GM10248 (cell line): ENCODE results near the gene ABCA6.

ENCODE experiments used
- CTCF ChIA-PET: fragments of 300-600 bp; sonication (Branson Sonifier 250); formaldehyde crosslinking; extraction: SDS; loops from one replicate; lab custom pipeline; 2021; ENCODE audit warnings: antibody characterized with exemption; lab: Yijun Ruan, JAX
- POLR2A ChIA-PET: fragments of 350-650 bp; sonication (Branson Sonifier 250); formaldehyde crosslinking; extraction: SDS; loops from one replicate; lab custom pipeline; 2020; ENCODE audit warnings: antibody characterized with exemption; lab: Yijun Ruan, JAX
- DNase-seq: peaks from one replicate; pipeline ENCODE4 v3.0.0; 2012; ENCODE audit errors: extremely low spot score
- TF ChIP-seq, protein P1 (sequence below): IDR thresholded peaks from 2 replicates; pipeline ENCODE4 v1.5.1; 2012; ENCODE audit warnings: mild to moderate bottlenecking, low read depth; ENCODE audit errors: extremely low read depth, missing control alignments, control extremely low read depth

Gene ABCA6

DNA sequence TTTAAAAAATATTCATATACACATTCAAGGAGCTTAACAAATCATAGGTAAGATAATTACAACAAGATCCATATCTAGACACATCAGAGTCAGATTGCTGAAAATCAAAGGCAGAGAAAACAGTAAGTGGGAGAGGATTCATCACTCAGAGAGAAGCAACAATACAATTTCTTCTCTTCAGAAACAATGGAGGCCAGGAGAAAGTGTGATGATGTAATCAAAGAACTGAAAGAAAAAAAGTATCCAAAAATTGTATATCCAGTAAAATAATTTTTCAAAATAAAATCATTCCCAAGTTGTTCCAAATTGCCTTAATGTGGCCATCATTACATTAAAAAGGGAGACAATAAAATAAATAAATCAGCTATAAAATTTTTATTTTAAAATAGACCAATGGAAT, 17.7 kb upstream of the ABCA6 start:
- ChIA-PET POLR2A (no interaction called here), CTCF (interaction anchor here (1.3 kb wide), 1 partner anchor 17 kb away, joined by 5 read pairs; the partner anchor contains the start of gene ABCA6)
- TF ChIP-seq, protein P1, sequence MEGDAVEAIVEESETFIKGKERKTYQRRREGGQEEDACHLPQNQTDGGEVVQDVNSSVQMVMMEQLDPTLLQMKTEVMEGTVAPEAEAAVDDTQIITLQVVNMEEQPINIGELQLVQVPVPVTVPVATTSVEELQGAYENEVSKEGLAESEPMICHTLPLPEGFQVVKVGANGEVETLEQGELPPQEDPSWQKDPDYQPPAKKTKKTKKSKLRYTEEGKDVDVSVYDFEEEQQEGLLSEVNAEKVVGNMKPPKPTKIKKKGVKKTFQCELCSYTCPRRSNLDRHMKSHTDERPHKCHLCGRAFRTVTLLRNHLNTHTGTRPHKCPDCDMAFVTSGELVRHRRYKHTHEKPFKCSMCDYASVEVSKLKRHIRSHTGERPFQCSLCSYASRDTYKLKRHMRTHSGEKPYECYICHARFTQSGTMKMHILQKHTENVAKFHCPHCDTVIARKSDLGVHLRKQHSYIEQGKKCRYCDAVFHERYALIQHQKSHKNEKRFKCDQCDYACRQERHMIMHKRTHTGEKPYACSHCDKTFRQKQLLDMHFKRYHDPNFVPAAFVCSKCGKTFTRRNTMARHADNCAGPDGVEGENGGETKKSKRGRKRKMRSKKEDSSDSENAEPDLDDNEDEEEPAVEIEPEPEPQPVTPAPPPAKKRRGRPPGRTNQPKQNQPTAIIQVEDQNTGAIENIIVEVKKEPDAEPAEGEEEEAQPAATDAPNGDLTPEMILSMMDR: no peak
- DNase-seq: no peak

DNA sequence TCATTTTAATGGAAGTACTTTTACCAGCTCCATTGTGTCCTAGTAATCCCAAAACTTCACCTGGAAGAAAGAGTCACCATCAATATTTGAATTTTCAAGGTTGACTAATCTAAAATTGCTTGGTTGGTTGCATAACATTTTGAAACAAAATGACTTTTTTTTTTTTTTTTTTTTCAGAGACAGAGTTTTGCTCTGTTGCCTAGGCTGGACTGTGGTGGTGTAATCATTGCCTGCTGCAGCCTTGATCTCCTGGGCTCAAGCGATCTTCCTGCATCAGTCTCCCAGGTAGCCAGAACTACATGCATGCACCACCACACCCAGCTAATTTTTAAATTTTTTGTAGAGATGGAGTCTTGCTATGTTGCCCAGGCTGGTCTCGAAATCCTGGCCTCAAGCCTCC, 12.6 kb upstream of the ABCA6 start:
- DNase-seq: no peak
- ChIA-PET CTCF (interaction anchor here (1.4 kb wide), 1 partner anchor 13 kb away, joined by 4 read pairs; the partner anchor contains the start of gene ABCA6), POLR2A (no interaction called here)
- TF ChIP-seq, protein P1: no peak

DNA sequence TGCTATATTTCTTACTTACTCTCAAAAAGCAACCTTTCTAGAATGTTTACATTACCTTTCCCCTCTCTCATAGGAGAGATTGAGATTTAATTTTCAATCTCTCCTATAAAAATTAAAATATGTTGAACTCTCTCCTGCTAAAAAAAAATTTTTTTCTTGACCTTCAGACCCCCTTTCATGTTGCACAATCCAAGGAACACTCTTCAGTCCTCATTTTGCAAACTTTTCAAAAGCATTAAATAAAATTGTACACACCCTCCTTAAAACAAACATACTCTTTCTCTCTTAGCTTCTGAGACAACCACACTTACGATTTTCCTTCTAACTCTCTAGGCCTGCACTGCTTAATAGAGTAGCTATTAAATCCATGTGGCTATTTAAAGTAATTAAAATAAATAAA, 8.6 kb upstream of the ABCA6 start:
- TF ChIP-seq, protein P1: no peak
- no peak for DNase-seq
- POLR2A ChIA-PET: no interaction called here
- CTCF ChIA-PET: interaction anchor here (1.5 to 1.6 kb wide), 2 partner anchors 9 to 26 kb away, joined by 3 to 5 read pairs; partner anchors contain the start of gene ABCA6

DNA sequence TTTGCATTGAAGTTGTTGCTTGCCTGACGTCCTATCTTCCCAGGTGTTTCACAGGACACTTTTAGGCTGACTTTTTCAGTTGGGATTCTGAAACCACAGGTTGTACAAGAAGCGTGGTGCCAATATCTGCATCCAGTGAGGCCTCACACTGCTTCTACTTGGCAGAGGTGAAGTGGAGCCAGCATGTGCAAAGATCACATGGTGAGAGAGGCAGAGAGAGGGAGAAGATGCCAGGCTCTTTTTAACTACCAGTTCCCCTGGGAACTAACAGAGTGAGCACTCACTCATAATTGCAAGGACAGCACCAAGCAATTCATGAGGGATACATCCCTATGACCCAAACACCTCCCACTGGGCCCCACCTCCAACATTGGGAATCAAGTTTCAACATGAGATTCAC, 5.8 kb upstream of the ABCA6 start:
- TF ChIP-seq, protein P1: no peak
- no peak for DNase-seq
- ChIA-PET CTCF (no interaction called here), POLR2A (no interaction called here)

DNA sequence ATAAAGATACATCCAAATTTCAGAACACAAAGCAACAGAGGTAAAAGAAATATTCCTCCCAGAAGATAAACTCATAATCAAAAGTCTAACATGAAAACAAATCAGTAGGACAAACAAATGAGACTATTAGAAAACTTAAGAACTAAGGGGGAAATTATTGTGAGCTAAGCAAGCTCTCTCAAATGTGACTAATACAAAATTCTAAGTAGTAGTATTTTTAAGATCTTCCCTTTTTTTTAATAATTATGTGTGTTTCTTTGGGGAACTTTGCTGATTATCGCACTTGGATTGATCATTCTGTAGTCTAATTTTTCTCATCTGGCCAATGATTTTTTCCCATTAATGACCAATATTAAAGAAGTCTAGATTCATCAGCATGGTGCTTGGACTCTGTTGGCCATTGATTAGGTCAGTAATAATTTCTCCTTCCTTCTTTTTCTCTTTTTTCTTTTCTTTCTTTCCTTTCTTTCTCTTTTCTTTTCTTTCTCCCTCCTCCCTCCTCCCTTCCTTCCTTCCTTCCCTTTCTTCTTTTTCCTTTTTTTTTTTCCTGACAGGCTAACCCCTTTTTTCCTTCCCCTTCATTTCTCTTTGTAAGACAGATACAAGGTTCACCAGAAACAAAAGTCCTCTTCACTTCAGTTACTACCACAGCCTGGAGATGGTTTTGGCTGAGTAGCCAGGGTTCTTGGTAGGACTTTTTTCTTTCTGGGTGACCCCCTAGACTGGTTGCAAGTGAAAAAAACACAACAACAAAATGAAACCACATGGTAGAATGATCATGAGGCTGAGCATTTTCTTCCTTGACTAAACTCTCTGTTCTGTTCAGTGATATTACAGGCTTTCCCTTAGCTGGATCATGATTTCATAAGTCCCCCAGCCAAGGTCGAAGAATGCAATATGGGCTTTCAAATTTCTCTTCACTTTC, 2.9 kb upstream of the ABCA6 start:
- ChIA-PET POLR2A (no interaction called here), CTCF (interaction anchor here (0.6 kb wide), 1 partner anchor 57 kb away, joined by 4 read pairs; no protein-coding TSS in a partner anchor)
- no peak for DNase-seq
- TF ChIP-seq, protein P1: no peak

DNA sequence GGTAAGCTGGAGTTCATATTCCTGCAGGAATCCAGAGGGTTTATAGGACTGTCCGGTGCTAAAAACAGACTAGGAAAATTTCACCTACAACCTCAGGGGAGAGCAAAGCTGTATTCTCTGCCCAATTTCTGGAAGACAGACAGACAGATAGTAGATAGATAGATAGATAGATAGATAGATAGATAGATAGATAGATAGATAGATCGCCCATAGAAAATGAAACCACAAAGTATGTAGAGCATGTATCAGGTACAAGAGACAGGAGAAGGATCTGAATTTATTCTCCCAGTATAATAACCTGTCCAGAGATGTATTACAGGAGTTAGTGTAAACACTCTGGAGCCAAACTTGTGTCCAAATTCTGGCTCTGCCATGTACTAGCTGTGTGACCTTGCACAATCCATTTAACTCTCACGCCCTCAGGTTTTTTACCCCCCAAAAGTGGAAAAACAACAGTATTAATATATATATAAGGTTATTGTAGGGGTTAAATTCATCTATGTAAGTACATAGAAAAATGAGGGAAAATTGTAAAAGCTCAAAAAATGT, 2.1 kb upstream of the ABCA6 start:
- TF ChIP-seq, protein P1: no peak
- ChIA-PET CTCF (interaction anchor here (1.2 kb wide), 1 partner anchor 11 kb away, joined by 4 read pairs; no protein-coding TSS in a partner anchor), POLR2A (no interaction called here)
- no peak for DNase-seq
